LNCAP (cell line): Measurements from ENCODE around the gene IQSEC3.

ENCODE experiments used
- TF ChIP-seq, protein P1 (sequence below): fragments of 450-650 bp; IDR thresholded peaks from 2 replicates; pipeline ENCODE4 v1.5.1; 2017; ENCODE audit warnings: mild to moderate bottlenecking

The IQSEC3 gene

GRCh38 chr12:175759-176158 is 109.2 kb downstream of the IQSEC3 start:
- TF ChIP-seq, protein P1, sequence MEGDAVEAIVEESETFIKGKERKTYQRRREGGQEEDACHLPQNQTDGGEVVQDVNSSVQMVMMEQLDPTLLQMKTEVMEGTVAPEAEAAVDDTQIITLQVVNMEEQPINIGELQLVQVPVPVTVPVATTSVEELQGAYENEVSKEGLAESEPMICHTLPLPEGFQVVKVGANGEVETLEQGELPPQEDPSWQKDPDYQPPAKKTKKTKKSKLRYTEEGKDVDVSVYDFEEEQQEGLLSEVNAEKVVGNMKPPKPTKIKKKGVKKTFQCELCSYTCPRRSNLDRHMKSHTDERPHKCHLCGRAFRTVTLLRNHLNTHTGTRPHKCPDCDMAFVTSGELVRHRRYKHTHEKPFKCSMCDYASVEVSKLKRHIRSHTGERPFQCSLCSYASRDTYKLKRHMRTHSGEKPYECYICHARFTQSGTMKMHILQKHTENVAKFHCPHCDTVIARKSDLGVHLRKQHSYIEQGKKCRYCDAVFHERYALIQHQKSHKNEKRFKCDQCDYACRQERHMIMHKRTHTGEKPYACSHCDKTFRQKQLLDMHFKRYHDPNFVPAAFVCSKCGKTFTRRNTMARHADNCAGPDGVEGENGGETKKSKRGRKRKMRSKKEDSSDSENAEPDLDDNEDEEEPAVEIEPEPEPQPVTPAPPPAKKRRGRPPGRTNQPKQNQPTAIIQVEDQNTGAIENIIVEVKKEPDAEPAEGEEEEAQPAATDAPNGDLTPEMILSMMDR: no peak

DNA sequence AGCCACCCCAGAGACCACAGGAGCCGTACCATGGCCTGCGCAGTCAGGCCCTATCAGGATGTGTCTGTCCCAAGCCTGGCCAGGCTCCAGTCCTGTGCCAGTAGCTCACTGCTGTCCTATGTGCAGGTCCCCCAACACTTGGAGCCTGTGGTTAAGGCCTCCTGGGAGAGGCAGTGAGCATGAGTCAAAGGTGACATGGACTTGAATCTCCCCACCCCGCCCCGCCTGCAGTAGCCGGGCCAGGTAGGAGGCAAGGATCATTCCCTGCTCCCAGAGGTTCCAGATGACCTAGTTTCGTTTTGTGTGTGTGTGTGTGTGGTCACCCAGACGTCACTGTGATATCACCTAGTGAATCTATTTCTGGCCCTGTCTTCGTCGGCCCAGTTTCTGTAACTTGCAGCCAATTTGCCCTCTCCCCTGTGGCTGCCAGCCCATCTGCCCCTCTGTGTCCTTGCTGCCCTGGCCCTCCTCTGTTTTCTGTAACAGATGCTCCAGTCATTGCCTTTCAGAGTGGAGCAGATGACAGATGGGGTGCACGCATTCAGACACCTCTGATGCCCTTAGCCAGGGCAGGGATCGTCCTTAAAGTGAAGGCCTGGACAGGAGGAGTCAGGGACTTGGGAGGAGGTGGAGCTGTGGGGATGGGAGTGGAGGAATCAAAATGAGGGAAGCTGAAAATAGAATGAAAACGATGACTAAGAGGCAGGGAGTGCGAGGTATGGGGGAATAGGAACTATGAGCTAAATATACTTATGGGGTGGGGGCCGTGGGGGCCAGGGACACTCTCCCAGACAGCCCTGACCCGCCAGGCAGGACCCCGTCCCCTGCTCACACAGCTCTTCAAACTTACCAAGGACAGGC is 110.0 kb downstream of the IQSEC3 start:
- TF ChIP-seq, protein P1: no peak

GRCh38 chr12:177336-177979 is 110.9 kb downstream of the IQSEC3 start:
- TF ChIP-seq, protein P1: no peak

GRCh38 chr12:177980-178828 is 111.6 kb downstream of the IQSEC3 start:
- TF ChIP-seq, protein P1: no peak

DNA sequence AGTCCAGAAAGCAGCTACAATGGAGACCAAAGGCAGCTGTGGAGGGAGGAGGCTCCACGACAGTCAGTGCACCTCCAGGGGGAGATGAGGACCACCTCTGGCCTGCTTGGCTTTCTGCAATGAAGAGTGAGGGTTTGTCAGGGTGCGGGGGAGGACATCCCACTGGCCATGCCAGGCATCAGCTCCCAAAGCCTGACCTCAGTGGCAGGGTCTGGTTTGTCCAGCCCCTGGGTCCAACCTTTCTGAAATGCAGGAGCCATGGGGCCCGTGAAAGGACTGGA is 112.2 kb downstream of the IQSEC3 start:
- TF ChIP-seq, protein P1: no peak

DNA sequence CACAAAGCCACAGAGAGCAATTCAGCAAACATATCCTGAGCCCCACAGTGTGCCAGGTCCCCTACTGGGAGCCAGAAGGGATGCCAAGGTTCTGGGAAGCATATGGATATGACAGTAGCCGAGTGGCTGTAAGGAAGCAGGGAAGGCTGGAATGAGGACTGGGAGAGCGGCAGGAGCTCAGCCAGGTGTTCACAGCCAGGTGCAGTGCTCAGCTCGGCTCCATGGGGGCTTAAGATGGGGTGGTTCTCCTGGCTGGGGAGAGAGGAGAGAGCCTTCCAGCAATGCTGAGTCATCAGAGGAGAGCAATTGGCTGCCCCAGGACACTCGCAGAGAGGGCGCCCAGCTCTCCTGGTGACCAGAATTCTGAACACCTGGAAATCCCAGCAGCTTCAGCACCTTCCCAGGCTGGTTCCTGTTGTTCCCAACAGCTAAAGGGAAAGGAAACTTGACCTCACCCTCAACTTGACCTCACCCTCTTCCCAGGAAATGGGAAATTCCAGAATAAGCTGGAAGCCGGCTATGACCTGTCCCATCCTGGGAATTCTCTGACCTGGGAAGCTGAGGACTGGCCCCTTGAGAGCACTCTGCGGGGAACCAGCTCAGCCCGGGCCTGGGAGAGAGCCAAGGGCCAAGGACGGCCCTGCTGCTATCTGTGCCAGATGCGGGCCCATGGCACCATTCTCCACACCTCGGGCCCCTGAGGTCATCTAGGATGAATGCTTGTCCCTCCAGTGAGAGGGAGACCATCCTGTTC is 112.7 kb downstream of the IQSEC3 start:
- TF ChIP-seq, protein P1: no peak

DNA sequence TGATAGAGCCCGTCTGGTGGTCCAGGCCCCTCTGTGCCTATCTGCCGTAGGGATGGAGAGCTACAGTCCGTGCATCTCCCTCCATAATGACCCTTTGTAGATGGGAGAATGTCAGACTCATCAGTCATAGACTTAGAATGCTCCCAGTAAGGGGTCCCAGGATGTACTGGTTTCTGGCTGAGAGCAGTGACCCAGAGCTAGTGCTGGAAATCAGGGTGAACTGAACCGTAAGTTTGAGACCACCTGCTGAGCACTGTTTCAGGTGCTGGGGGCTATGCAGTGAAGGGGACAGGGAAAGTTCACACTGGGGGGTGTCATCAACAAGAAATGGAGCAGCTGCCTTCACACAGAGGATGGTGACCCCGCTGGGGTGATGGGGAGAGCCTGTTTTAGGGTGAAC is 113.3 kb downstream of the IQSEC3 start:
- TF ChIP-seq, protein P1: no peak
